ENCODE data around the gene MRPL49.

Gene MRPL49

GRCh38 chr11:65090628-65091027 lies 31.5 kb upstream of the MRPL49 start:
- no peak for TF ChIP-seq CTCF (conservative IDR thresholded peaks at IDR 0.05)
- no peak overlapping the region for H3K27ac ChIP-seq

- TF ChIP-seq CTCF (conservative IDR thresholded peaks at IDR 0.05) = no peak
- H3K27ac ChIP-seq = peak overlapping the region; percentile 100
Observed at GRCh38 chr11:65095427-65095826, 26.7 kb upstream of the MRPL49 start.

- peak within 1 kb of the TSS; percentile 100 for H3K27ac ChIP-seq
- no peak for TF ChIP-seq CTCF (conservative IDR thresholded peaks at IDR 0.05)
Observed at GRCh38 chr11:65095974-65096806, 25.9 kb upstream of the MRPL49 start, which contains the start of gene VPS51. Gene VPS51 (plus strand): TSS chr11:65096214. CDS start chr11:65096251, 37 bp downstream.

GRCh38 chr11:65096926-65097325 lies 25.2 kb upstream of the MRPL49 start:
- TF ChIP-seq CTCF (conservative IDR thresholded peaks at IDR 0.05) = no peak
- peak overlapping the region; percentile 100 for H3K27ac ChIP-seq

- peak; percentile 42 for TF ChIP-seq CTCF (conservative IDR thresholded peaks at IDR 0.05)
- H3K27ac ChIP-seq = peak overlapping the region; percentile 100
Observed at GRCh38 chr11:65100674-65101350, 21.3 kb upstream of the MRPL49 start.

- peak overlapping the region; percentile 100 for H3K27ac ChIP-seq
- TF ChIP-seq CTCF (conservative IDR thresholded peaks at IDR 0.05) = no peak
Observed at GRCh38 chr11:65102142-65103095, 19.7 kb upstream of the MRPL49 start.

Data from VCaP (cell line).